ENCODE data around the gene PRKD2.

GRCh38 chr19:46692918-46693722, 23.8 kb downstream of the PRKD2 start:
- no peak for TF ChIP-seq POLR2A (IDR thresholded peaks at IDR 0.05; ENCODE audit: low read depth, low read length)
- TF ChIP-seq TAF1 (IDR thresholded peaks at IDR 0.05; ENCODE audit: low read depth, low read length): no peak
- TF ChIP-seq POLR2AphosphoS5 (IDR thresholded peaks at IDR 0.05; ENCODE audit: low read depth, low read length): no peak
- no peak for TF ChIP-seq PAX5 (IDR thresholded peaks at IDR 0.05; ENCODE audit: insufficient read depth, low read length, severe bottlenecking)
- TF ChIP-seq SPI1 (IDR thresholded peaks at IDR 0.05; ENCODE audit: low read depth, low read length): no peak
- no peak for TF ChIP-seq POU2F2 (IDR thresholded peaks at IDR 0.05; ENCODE audit: low read depth, low read length)

Data from GM12891 (cell line).